Measurements from ENCODE around the gene RPS5. TPM values are rescaled to one million over a fixed set of nuclear protein-coding genes. Genes with fewer than 3 reads are reported as not detected.

RPS5 gene
- total RNA-seq, 1 donor from 2014 or later, result 3,737 TPM

DNA sequence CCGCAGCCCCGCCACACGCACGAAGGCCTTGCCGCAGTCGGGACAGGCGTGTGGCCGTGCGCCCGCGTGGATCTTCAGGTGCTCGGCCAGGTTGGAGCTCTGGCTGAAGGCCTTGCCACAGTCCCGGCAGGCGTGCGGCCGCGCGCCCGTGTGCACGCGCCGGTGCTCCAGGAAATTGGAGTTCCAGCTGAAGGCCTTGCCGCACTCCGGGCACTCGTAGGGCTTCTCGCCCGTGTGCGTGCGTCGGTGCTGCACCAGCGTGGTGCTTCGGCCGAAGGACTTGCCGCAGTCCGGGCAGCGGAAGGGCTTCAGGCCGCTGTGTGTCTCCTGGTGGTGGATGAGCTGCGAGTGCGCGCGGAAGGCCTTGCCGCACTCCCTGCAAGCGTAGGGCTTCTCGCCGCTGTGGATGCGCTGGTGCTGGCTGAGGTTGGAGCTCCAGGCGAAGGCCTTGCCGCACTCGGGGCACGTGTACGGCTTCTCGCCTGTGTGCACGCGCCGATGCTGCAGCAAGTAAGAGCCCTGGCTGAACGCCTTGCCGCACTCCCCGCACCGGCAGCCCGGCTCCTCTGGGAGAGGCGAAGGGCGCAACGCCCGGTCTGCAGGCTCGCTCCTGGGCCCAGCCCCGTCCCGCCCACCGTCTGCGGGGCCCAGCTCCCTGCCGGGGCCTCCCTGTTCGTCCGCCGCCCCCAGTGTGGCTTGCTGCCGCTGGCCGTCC lies 30.1 kb upstream of the RPS5 start:
- Histone ChIP-seq H3K4me3 (ENCODE audit: low read length in 3 of 3) (peak overlapping the region; percentile 59 to 71 (median 60)), H3K36me3 (ENCODE audit: control insufficient read depth in 3 of 3, insufficient read depth in 3 of 3, low read length in 3 of 3) (peaks cover 0 to 5% (median 0%) of the 10 kb centered on the region in 3 donors), H3K9me3 (ENCODE audit: control insufficient read depth in 3 of 3, low read length in 3 of 3) (no peaks in the 10 kb centered on the region), H3K27me3 (ENCODE audit: control insufficient read depth in 3 of 3, insufficient read depth in 3 of 3, low read length in 3 of 3) (peaks cover 24 to 57% (median 50%) of the 10 kb centered on the region in 3 donors), H3K27ac (ENCODE audit: low read depth, low read length) (no peak overlapping the region), H3K9ac (ENCODE audit: low read depth in 1 of 3, low read length in 3 of 3) (peak overlapping the region in 2 of 3 donors; percentile 51 to 79), H3K4me1 (ENCODE audit: control insufficient read depth in 3 of 3, insufficient read depth in 3 of 3, low read length in 3 of 3) (peaks cover 16 to 28% (median 27%) of the 10 kb centered on the region in 3 donors)

- H3K36me3 ChIP-seq (ENCODE audit: control insufficient read depth in 3 of 3, insufficient read depth in 3 of 3, low read length in 3 of 3), result peaks cover 0 to 5% (median 2%) of the 10 kb centered on the region in 3 donors
- H3K27ac ChIP-seq (ENCODE audit: low read depth, low read length), result no peak overlapping the region
- peaks cover 17 to 50% (median 46%) of the 10 kb centered on the region in 3 donors for H3K27me3 ChIP-seq (ENCODE audit: control insufficient read depth in 3 of 3, insufficient read depth in 3 of 3, low read length in 3 of 3)
- no peaks in the 10 kb centered on the region for H3K9me3 ChIP-seq (ENCODE audit: control insufficient read depth in 3 of 3, low read length in 3 of 3)
- H3K4me3 ChIP-seq (ENCODE audit: low read length in 3 of 3), result peak overlapping the region in 1 of 3 donors; percentile 29
- peaks cover 17 to 31% (median 29%) of the 10 kb centered on the region in 3 donors for H3K4me1 ChIP-seq (ENCODE audit: control insufficient read depth in 3 of 3, insufficient read depth in 3 of 3, low read length in 3 of 3)
- H3K9ac ChIP-seq (ENCODE audit: low read depth in 1 of 3, low read length in 3 of 3), result no peak overlapping the region
These were observed 29.5 kb upstream of the RPS5 start for GRCh38 chr19:58357481-58358145.

DNA sequence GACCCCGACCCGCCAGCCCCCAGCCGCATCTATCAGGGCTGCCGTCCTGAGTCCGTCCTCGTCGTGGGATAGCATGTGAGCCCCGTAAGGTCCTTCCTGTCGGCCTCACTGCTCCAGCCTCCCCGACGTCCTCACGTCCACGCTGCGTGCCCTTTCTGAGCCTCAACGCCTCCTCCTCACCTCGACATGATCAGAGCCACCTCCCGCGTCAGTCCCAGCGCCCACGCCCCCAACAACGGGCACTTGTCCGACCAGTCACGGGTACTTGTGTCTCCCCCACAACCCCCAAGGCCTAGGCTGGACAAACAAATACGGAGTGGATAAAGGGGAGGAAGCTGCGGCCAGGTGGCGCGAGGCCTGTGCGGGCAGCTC lies 25.2 kb upstream of the RPS5 start:
- Histone ChIP-seq H3K4me1 (ENCODE audit: control insufficient read depth in 3 of 3, insufficient read depth in 3 of 3, low read length in 3 of 3) (peaks cover 8 to 19% (median 15%) of the 10 kb centered on the region in 3 donors), H3K27ac (ENCODE audit: low read depth, low read length) (peak overlapping the region; percentile 96), H3K27me3 (ENCODE audit: control insufficient read depth in 3 of 3, insufficient read depth in 3 of 3, low read length in 3 of 3) (peaks cover 5 to 15% (median 11%) of the 10 kb centered on the region in 3 donors), H3K9me3 (ENCODE audit: control insufficient read depth in 3 of 3, low read length in 3 of 3) (no peaks in the 10 kb centered on the region), H3K4me3 (ENCODE audit: low read length in 3 of 3) (peak overlapping the region; percentile 97 to 100 (median 98)), H3K9ac (ENCODE audit: low read depth in 1 of 3, low read length in 3 of 3) (peak overlapping the region; percentile 90 to 99 (median 97)), H3K36me3 (ENCODE audit: control insufficient read depth in 3 of 3, insufficient read depth in 3 of 3, low read length in 3 of 3) (peaks cover 0 to 5% (median 3%) of the 10 kb centered on the region in 3 donors)

DNA sequence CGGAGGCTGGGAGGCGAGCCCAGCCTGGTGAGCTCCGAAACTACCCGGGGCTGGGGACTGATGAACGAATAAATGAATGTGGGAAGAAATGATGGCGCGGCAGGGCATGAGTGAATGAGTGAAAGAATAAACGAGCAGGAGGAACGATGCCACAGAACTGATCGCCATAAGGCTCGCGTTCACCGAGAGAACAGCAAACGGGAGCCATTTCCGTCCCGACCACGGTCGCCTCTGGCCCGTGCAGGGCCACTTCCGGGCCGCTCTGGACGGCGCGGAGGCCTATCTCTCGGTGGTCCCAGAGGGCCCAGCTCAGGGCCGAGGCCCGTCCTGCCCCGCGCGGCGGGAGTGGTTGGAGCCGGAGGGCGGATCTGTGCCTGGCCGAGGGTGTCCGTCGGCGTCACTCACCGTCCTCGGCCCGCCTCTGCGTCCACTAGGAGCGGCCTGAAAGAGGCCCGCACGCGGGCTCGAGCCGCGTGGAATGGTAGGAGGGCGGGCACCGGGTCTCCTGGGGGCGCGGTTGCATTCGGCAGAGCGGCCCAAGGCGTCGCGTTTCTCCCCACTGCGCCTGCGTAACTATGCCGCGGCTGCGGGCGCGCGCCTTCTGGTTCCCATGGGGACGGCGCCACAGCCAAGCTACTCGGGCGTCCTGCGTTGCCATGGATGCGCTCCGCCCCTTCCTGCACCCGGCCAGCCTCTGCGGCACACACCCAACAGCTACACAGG lies 24.6 kb upstream of the RPS5 start, which contains the start of gene ZNF497:
Gene ZNF497, minus strand, starts transcription at position 480 of the 723 bp plus-strand sequence. CDS start 5,116 bp downstream, outside the sequence.
- peaks cover 5 to 12% (median 6%) of the 10 kb centered on the region in 3 donors for H3K27me3 ChIP-seq (ENCODE audit: control insufficient read depth in 3 of 3, insufficient read depth in 3 of 3, low read length in 3 of 3)
- peaks cover 4 to 14% (median 11%) of the 10 kb centered on the region in 3 donors for H3K4me1 ChIP-seq (ENCODE audit: control insufficient read depth in 3 of 3, insufficient read depth in 3 of 3, low read length in 3 of 3)
- peak within 1 kb of the TSS; percentile 90 to 99 (median 97) for H3K9ac ChIP-seq (ENCODE audit: low read depth in 1 of 3, low read length in 3 of 3)
- H3K4me3 ChIP-seq (ENCODE audit: low read length in 3 of 3), result peak within 1 kb of the TSS; percentile 97 to 100 (median 98)
- H3K27ac ChIP-seq (ENCODE audit: low read depth, low read length), result peak within 1 kb of the TSS; percentile 96
- H3K36me3 ChIP-seq (ENCODE audit: control insufficient read depth in 3 of 3, insufficient read depth in 3 of 3, low read length in 3 of 3), result peaks cover 0 to 5% (median 4%) of the 10 kb centered on the region in 3 donors
- H3K9me3 ChIP-seq (ENCODE audit: control insufficient read depth in 3 of 3, low read length in 3 of 3), result no peaks in the 10 kb centered on the region

- no peak overlapping the region for H3K4me3 ChIP-seq (ENCODE audit: low read length in 3 of 3)
- no peak overlapping the region for H3K27ac ChIP-seq (ENCODE audit: low read depth, low read length)
- peaks cover 0 to 6% (median 3%) of the 10 kb centered on the region in 3 donors for H3K27me3 ChIP-seq (ENCODE audit: control insufficient read depth in 3 of 3, insufficient read depth in 3 of 3, low read length in 3 of 3)
- peaks cover 0 to 4% (median 0%) of the 10 kb centered on the region in 3 donors for H3K36me3 ChIP-seq (ENCODE audit: control insufficient read depth in 3 of 3, insufficient read depth in 3 of 3, low read length in 3 of 3)
- H3K9me3 ChIP-seq (ENCODE audit: control insufficient read depth in 3 of 3, low read length in 3 of 3), result no peaks in the 10 kb centered on the region
- H3K4me1 ChIP-seq (ENCODE audit: control insufficient read depth in 3 of 3, insufficient read depth in 3 of 3, low read length in 3 of 3), result peaks cover 4 to 11% (median 7%) of the 10 kb centered on the region in 3 donors
- no peak overlapping the region for H3K9ac ChIP-seq (ENCODE audit: low read depth in 1 of 3, low read length in 3 of 3)
These were observed 22.9 kb upstream of the RPS5 start for GRCh38 chr19:58364146-58364545.

- H3K36me3 ChIP-seq (ENCODE audit: control insufficient read depth in 3 of 3, insufficient read depth in 3 of 3, low read length in 3 of 3), result peaks cover 0 to 4% (median 2%) of the 10 kb centered on the region in 3 donors
- H3K4me3 ChIP-seq (ENCODE audit: low read length in 3 of 3), result no peak overlapping the region
- no peak overlapping the region for H3K27ac ChIP-seq (ENCODE audit: low read depth, low read length)
- peaks cover 2 to 5% (median 4%) of the 10 kb centered on the region in 3 donors for H3K4me1 ChIP-seq (ENCODE audit: control insufficient read depth in 3 of 3, insufficient read depth in 3 of 3, low read length in 3 of 3)
- H3K27me3 ChIP-seq (ENCODE audit: control insufficient read depth in 3 of 3, insufficient read depth in 3 of 3, low read length in 3 of 3), result peaks cover 0 to 6% (median 3%) of the 10 kb centered on the region in 3 donors
- H3K9me3 ChIP-seq (ENCODE audit: control insufficient read depth in 3 of 3, low read length in 3 of 3), result no peaks in the 10 kb centered on the region
- no peak overlapping the region for H3K9ac ChIP-seq (ENCODE audit: low read depth in 1 of 3, low read length in 3 of 3)
These were observed 20.3 kb upstream of the RPS5 start for GRCh38 chr19:58366585-58367430.

DNA sequence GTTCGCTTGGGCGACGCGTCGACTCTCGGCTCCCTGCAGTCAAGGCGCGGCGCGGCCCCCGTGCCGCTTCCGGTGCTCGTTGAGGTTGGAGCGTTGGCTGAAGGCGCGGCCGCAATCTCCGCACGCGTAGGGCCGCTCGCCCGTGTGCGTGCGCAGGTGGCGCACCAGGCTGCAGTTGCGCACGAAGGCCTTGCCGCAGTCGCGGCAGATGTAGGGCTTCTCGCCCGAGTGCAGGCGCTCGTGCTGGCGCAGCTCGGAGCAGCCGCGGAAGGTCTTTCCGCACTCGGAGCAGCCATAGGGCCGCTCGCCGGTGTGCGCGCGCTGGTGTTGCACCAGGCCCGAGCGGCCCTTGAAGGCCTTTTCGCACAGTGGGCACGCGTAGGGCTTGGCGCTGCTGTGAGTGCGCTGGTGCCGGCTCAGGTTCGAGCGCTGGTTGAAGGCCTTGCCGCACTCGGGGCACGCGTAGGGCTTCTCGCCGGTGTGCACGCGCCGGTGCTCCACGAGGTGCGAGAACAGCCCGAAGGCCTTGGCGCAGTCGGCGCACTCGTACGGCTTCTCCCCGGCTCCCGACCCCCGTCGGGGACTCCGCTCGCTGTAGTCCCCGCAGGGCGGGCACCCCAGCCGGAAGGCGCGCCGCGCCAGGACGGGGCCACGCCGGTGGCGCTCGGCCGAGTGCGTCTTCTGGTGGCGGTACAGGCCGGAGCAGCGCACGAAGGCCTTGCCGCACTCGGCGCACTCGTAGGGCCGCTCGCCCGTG lies 19.2 kb upstream of the RPS5 start:
- Histone ChIP-seq H3K27ac (ENCODE audit: low read depth, low read length) (no peak overlapping the region), H3K4me1 (ENCODE audit: control insufficient read depth in 3 of 3, insufficient read depth in 3 of 3, low read length in 3 of 3) (peaks cover 0 to 2% (median 0%) of the 10 kb centered on the region in 3 donors), H3K9me3 (ENCODE audit: control insufficient read depth in 3 of 3, low read length in 3 of 3) (no peaks in the 10 kb centered on the region), H3K9ac (ENCODE audit: low read depth in 1 of 3, low read length in 3 of 3) (no peak overlapping the region), H3K27me3 (ENCODE audit: control insufficient read depth in 3 of 3, insufficient read depth in 3 of 3, low read length in 3 of 3) (peaks cover 0 to 6% (median 3%) of the 10 kb centered on the region in 3 donors), H3K36me3 (ENCODE audit: control insufficient read depth in 3 of 3, insufficient read depth in 3 of 3, low read length in 3 of 3) (peaks cover 0 to 2% (median 2%) of the 10 kb centered on the region in 3 donors), H3K4me3 (ENCODE audit: low read length in 3 of 3) (no peak overlapping the region)

DNA sequence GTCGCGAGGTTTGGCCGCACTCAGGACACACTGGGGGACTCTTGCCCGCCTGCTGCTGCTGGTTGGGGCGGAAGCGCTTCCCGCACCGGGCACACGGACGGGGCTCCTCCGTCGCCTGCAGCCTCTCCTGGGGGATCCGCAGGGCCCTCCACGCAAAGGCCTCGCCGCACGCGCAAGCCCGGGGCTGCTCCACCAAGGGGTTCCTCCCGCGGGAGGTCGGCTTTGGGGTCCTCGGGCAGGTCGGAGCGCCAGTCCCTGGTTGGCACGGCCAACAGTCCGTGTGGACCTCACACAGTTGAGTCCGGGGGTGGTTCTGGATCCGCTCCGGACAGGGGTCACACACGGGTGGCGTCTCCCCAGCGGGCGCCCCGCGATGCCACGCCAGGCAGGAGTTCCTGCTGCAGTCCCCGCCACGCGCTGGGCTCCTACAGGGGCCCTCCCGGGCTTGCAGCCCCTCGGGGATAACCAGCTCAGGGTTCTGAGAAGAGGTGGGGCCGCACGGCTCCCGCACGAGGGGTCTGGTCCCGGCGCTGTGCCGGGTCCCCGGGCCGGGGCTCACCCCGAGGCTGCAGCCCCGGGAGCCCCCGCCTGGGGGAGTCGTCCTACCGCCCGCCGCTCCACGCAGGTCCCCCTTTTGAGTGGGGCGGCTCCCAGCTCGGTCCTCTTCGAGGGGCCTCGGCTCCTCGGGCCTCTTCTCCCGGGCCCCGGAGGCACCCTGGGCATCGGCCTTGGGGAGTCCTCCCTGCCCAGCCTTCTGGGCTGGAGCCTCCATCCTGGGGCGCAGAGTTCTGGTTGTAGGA lies 18.3 kb upstream of the RPS5 start:
- Histone ChIP-seq H3K9ac (ENCODE audit: low read depth in 1 of 3, low read length in 3 of 3) (no peak overlapping the region), H3K36me3 (ENCODE audit: control insufficient read depth in 3 of 3, insufficient read depth in 3 of 3, low read length in 3 of 3) (peaks cover 0 to 2% (median 2%) of the 10 kb centered on the region in 3 donors), H3K9me3 (ENCODE audit: control insufficient read depth in 3 of 3, low read length in 3 of 3) (no peaks in the 10 kb centered on the region), H3K27me3 (ENCODE audit: control insufficient read depth in 3 of 3, insufficient read depth in 3 of 3, low read length in 3 of 3) (peaks cover 0 to 6% (median 3%) of the 10 kb centered on the region in 3 donors), H3K27ac (ENCODE audit: low read depth, low read length) (no peak overlapping the region), H3K4me1 (ENCODE audit: control insufficient read depth in 3 of 3, insufficient read depth in 3 of 3, low read length in 3 of 3) (no peaks in the 10 kb centered on the region), H3K4me3 (ENCODE audit: low read length in 3 of 3) (no peak overlapping the region)

All from skeletal muscle tissue (tissue), 4 donors.